GM19240 (cell line): ENCODE measurements around the gene STK11IP.

ENCODE experiments used
- DNase-seq: peaks from one replicate; pipeline ENCODE4 v3.0.0; 2011; ENCODE audit warnings: low spot score; ENCODE audit not compliant: insufficient read length

The STK11IP gene

DNA sequence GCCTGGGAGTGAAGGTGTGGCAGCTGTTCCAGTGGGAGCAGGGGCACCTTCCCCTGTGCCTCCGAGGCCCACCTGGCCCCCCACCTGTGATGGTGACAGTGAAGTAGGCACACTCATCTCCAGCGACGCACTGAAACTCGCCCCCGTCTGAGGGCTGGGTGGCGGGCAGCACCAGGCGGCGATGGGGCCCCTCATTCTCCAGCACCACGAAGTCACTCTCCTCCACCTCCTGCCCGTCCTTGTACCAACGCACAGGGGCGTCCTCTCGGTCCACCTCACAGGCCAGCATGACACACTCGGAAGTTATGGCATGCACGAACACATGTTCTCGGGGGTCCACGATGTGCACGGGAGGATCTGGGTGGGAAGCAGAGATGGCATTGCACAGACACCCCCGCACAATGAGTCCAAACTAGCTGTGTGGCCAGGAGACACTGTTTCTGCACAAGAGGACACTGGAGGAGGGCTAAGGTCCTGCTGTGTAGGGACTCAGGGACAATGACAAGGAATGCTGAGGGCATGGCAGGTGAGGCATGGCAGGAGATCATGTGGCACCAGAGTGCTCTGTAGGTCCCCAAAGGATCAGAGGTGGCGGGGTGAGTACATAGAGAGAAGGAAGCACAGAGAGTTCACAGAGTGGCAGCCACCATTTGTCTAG lies 34.3 kb upstream of the STK11IP start:
- no peak for DNase-seq

DNA sequence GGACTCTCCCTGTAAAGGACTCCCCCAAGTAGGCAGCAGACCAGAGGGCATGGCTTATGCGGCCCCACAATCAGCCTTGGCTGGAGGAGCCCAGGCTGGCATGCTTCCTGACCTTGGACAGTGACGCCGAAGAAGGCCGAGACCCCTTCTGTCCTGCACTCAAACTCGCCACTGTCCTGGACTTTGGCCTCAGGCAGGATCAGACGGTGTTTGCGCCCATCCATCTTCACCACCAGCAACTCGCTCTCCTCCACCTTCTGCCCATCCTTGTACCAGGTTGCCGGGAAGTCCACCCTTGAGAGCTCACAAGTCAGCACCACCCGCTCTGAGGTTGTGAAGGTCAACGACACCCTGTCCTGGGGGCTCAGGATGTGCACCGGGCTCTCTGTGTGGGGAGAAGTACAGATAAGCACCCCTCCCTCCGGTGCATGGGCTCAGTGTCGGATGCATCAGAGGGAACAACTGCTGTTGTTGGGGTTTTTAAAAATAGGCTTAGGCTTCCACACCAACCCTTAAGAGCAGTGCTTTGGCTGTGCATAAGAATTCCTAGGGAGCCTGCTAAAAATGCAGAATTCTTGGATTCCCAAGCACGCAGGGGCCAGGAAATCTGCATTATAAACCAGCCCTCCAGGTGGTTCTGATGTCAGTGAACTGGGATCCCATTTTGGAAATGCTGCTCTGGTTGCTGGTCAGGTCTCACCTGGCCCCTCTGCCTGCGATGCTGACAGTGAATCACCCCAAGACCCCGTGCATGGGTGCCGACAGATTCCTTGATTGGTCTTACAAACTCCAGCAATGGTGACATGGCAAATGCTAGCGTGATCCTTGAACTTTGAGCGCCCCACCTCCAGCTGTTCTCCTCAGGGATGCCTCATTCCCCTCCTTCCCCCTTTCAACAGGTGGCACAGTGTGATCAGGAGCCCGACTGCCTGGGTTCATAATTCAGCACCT lies 32.3 kb upstream of the STK11IP start:
- no peak for DNase-seq

DNA sequence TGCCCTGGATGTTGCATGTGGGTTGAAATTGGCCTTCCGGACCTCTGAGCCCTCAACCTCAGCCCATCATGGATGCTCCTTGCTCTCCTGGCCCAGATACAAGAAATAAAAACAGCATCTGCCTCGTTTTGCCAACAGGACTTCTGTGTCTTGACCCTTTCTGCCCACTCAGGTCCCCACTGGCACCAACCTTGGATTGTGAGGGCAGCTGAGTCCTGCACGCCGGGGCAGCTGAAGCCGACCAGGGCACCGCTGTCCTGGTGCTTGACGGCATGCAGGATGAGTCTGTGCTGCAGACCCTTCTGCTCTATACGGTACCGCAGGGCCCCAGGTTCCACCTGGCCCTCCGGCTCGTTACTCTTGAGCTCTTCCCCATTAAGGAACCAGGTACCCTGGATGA lies 31.0 kb upstream of the STK11IP start:
- DNase-seq: no peak

DNA sequence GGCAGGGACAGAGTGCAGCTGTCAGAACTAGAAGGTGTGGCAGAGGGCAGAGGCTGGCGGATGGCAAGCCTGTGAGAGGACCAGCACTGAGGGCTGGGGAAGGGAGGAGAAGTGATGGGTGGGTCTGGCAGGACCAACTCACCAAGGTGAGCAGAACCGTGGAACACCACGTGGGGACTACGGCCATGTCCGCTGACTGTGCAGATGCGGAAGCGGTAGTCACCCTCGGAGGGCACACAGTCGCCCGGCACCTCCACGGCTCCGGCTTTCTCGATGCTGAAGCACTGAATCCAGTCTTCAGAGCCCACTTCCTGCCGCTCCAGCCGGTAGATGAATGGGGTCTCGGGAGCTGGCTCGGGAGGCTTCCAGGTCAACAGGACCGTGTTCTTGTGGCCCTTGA lies 30.5 kb upstream of the STK11IP start:
- DNase-seq: no peak

DNA sequence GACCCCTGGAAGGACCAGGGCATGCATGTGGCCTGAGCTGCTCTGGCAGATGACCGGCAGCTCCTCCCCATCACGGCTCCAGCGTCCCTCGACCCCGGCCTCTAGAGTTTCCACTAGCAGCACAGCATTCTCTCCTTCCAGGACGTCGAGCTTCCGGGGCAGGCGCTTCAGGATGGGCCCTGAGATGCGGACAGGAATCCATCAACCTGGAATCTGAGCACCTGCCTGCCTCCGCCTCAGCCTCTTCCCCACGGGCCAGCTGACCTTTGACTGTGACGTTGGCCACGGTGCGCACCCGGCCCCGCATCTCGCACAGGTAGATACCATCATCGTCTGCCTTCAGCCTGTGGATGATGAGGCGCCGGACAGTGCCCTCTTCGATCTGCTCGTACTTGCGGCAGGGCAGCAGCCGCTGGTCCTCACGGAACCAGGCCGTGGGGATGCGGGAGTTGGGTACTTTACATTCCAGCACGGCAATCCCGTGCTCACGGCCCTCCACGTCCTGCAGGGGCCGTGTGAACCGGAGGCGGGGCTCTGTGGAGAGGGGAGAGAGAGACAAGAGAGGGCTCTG lies 29.8 kb upstream of the STK11IP start:
- DNase-seq: no peak

DNA sequence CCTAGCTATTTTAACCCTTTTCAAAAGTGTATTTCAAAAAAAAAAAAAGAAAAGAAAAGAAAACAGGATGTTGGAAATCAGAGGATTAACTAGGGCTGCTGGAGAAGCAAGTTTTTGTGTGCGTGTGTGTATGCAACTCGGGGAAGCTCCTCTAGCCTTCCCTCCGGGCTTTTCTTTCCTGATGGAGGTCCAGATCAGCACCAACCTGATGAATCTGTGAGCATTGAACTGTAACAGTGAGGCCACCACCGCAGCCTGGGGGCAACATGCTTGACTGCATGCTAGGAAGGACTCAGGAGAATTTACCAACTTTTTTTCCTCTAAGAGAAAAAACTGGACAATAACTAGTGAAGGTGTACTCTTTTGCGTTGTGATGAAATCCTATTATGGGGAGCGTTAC lies 28.6 kb upstream of the STK11IP start:
- DNase-seq: no peak

DNA sequence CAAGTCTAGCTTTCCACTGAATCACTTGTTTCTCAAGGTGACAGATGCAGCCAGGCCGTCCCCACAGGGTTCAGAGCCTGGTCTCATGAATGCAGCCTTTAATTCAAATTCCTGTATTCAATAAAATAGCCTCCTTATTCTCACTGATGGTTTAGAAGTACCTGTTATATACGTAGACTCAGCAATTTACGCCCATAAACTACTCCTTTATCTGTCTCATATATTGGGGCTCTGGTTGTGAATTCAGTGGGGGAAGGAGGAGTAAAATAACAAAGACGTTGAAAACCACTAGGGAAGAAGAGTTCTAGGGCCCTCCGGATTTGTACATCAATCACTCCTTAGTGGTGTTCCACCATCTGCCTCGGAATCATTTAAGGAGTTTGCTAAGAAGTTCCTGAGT lies 28.0 kb upstream of the STK11IP start:
- DNase-seq: no peak

DNA sequence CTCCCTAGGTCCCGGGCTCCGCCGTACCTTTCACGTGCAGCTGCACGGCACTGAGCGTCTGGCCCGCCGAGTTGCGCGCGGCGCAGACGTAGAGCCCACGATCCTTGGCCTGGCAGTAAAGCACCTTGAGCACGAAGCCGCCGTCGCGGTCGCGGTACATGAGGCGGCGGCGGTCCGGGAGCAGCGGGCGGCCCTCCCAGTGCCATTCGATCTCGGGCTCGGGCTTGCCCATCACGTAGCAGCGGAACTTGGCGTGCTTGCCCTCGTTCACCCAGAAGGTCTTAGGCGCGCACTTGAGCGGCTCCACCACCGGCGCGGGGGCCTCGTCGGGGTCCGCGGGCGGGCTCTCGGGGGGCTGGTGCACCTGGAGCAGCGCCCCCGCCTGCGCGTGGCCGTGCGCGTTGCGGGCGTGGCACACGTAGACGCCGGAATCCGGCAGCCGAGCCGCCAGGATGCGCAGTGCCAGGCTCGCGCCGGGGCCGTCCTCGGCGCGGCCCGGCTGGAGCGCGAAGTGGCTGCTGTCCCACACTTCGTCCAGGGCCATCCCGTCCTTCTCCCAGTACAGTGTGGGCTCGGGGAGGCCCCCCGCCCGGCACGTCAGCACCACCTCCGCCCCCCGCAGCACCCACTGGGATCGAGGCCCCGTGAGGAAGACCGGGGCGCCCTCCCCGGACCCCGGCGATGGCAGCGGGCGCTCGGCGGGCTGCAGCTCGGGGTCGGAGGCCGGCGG lies 27.3 kb upstream of the STK11IP start:
- DNase-seq: no peak

DNA sequence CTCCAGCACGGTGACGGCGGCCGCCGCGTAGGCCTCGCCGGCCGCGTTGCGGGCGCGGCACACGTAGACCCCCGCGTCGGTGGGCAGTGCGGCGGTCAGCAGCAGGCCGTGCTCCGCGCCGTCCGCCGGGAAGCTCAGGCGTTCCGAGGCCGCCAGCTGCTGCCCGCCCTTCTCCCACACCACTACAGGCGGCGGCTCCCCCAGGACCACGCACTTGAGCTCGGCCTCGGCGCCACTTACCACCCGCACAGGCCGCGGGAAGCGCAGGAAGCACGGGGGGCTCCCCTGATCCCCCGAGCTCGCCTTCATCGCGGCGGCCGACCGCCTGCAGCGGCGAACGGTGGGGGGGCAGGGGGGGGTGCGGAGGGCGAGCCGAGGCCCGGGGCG lies 26.7 kb upstream of the STK11IP start:
- no peak for DNase-seq

DNA sequence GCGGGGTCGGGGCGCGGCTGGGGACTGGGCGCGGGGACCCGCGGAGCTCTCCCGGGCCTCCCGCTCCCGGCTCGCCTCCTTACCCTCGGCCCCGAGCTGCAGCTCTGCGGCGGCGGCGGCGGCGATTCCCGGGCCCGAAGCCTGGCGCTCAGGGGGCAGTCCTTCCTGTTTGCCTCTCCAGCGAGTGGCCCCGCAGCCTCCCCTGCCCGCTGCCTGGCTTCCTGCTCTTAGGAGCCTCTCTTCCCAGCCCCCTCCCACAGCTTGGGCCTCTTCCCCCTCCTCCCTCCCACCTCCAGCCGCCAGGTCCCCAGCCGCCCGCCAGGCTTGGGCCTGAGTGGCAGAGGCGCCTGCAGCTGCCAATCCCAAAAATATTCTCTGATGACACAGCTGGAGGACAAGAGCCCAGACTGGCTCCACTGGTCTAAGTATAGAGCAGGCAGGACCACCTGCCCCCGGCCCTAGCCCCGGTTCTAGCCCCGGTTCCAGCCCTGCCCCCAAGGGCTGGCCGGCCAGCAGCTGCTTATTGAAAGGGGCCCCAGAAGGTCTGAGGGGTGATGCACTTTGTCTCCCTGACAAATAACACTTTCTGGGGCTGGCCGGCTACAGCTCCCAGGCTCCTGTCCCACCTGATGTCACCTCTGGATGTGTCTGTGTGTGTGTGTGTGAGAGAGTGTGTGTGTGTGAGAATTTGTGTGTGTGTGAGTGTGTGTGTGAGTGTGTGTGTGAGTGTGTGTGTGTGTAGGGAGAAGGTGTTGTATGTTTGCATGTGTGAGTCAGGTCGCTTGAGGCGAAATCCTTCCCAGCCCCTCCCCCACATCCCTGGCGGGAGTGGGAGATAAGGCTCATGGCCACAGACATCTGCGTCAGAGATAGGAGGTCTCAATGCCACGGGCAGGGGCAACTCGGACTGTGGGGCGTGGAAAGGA lies 26.1 kb upstream of the STK11IP start, which contains the start of gene OBSL1:
TSS of gene OBSL1 (minus strand) at position 229 of the 926 bp plus-strand sequence. CDS start 307 bp downstream, outside the sequence.
- no peak for DNase-seq

DNA sequence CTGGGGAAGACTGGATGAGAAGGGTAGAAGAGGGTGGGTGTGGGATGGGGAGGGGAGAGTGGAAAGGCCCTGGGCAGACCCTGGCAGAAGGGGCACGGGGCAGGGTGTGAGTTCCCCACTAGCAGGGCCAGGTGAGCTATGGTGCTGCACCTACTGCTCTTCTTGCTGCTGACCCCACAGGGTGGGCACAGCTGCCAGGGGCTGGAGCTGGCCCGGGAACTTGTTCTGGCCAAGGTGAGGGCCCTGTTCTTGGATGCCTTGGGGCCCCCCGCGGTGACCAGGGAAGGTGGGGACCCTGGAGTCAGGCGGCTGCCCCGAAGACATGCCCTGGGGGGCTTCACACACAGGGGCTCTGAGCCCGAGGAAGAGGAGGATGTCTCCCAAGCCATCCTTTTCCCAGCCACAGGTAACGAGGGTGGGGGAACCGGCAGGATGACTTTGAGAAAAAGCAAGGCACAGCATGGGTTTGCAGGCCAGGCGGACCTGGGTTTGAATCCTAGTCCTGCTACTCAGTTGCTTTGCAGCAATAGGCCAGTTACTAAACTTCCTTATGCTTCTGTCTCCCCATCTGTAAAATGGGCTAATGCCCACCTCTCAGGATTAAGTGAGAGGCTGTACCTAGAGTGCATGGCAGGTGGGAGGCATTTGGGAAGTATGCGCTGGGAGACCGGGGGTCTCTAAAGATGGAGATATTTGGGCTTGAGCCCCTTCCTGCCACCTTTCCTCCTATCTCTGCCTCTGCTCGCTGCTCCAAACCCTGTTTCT lies 25.2 kb upstream of the STK11IP start, which contains the start of gene INHA:
TSS of gene INHA (plus strand) at position 74 of the 765 bp plus-strand sequence. CDS start at position 139, 65 bp downstream.
- DNase-seq: no peak

DNA sequence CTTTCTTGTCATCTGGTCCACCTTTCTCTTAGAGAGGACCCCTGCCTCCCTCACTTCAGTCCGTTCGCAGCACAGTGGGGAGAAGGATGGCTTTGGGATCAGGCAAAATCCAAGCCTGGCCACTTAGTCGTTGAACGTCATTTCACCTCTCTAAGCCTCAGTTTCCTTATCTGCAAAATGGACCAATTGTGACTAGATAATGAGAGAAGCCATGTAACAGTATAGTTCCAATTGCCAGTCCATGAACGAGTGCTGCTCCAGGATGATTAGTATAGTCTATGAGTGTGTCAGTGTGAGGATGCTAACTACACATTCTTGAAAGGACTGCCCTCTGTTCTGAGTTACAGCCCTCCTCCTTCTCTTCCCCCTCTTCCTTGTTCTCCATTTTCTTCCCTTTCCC lies 24.5 kb upstream of the STK11IP start:
- no peak for DNase-seq

DNA sequence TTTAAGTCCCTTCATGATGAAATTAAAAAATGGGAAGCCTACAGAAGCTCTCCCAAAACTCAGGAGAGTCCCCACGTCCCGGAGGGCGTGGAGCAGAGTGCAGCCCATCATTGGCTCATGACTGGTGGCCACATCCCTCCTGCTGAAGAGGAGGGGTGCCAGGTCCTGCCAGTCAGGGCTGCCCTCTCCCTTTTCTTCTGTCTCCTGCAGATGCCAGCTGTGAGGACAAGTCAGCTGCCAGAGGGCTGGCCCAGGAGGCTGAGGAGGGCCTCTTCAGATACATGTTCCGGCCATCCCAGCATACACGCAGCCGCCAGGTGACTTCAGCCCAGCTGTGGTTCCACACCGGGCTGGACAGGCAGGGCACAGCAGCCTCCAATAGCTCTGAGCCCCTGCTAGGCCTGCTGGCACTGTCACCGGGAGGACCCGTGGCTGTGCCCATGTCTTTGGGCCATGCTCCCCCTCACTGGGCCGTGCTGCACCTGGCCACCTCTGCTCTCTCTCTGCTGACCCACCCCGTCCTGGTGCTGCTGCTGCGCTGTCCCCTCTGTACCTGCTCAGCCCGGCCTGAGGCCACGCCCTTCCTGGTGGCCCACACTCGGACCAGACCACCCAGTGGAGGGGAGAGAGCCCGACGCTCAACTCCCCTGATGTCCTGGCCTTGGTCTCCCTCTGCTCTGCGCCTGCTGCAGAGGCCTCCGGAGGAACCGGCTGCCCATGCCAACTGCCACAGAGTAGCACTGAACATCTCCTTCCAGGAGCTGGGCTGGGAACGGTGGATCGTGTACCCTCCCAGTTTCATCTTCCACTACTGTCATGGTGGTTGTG lies 23.0 kb upstream of the STK11IP start:
- no peak for DNase-seq

DNA sequence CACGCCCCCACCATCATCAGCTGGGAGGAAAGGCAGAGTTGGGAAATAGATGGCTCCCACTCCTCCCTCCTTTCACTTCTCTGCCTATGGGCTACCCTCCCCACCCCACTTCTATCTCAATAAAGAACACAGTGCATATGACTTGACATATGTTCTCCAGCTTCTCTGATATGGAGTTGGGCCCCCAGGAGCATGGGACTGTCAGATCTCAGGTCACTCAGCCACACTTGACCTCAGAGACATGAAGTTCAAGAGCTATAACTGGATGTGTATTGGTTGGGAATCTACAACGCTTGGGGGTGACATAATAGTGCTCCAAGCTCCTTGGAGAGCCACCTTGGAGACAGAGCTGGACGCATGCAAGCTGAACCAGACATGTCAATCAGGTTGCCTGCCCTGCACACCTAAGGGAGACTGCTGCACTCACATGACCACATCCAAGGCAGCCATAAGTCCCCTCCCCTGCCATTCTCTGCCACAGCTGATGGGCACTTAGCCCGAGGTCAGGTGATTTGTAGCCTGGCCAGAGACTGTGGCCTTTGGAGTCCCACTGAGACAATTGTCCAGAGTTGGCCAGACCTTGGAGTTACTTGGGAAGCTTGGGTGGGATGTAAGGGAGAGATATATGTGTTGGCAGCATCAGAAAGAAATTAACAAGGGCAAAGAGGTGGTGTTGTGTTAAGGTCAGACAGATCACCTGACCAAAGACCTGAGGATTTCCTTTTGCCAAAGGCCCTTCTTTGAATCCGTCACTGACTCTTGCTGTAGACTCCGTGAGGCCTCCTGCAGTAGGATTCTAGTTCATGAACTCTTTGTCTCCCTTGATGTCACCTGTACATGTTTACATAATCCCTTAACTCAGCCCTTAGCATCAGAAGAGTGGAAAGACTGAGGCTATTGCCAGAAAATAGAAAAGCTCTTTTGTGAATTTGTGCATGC lies 21.8 kb upstream of the STK11IP start:
- no peak for DNase-seq

DNA sequence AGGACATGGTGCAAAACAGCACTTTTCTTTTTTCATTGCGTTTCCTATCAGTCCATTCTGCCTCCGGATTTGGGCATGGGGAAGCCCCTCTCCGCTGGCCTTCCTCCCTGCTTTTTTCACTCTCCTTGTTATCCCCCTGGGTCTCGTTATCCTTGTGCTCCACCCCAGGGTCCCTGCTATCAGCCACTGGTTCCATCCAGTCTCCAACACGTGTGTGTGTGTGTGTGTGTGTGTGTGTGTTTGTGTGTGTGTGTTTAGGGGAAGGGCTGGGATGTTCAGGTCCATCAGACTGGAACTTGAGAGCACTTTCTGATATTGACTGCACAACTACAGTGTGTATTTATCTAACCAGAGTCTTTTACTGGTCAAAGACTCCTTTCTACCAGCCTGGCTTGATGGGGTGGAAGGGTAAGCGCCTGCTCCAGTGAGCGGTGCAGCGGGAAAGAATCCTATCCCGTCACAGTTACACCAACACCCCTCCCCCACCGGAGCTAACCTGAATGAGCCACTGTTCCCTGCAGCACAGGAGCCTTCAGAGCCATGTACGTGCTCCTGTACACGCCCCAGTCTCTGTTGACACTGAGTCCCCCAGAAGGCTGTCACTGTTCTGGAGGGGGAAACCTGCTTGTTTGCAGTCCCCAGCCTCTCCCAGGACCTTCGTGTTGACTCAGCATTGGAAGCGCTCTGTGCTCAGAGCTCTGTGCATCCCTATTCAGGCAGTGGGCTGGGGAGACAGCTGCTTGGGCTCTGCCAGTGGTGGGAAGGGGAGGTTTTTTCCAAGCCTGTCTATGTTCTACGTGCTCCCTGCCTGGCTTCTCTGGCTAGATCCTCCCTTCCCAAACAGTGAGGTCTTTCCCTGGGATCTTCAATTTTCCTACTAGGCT lies 20.9 kb upstream of the STK11IP start:
- DNase-seq: no peak

DNA sequence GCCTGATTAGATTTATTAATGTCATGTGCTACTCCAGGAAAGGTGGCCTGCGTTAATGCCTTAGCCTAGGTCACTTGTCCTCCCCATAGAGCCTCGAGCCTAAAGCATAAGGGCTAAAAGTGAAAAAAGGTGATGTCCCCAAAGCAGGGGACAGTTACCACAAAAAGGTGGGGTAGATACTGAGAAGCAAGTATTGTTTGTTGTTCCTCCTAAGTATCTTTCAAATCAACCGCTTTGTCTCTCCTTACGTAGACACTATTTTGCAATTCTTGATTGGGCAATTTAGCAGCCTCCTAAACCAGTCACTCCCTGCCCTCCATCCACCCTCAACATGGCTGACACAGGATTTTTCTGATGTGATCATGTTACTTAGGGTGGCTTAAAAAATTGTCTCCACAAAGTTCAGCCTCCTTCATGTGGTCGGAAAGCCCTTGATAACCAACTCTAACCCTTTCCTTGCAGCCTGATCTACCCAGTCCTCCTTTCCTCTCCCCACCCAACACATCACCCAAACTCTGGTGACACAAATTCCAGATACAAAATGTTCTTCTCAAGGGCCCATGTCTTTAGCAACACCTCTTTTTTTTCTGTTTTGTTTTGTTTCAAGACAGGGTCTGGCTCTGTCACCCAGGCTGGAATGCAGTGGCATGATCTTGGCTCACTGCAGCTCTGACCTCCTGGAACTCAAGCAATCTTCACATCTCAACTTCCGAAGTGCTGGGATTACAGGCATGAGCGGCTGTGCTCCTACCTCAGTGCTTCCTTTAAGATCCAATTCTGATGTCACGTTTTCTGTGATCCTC lies 18.6 kb upstream of the STK11IP start:
- DNase-seq: no peak
